GM10248 (cell line): ENCODE results near the gene CPED1.

ENCODE experiments used
- CTCF ChIA-PET: fragments of 300-600 bp; sonication (Branson Sonifier 250); formaldehyde crosslinking; extraction: SDS; loops from one replicate; lab custom pipeline; 2021; ENCODE audit warnings: antibody characterized with exemption; lab: Yijun Ruan, JAX
- POLR2A ChIA-PET: fragments of 350-650 bp; sonication (Branson Sonifier 250); formaldehyde crosslinking; extraction: SDS; loops from one replicate; lab custom pipeline; 2020; ENCODE audit warnings: antibody characterized with exemption; lab: Yijun Ruan, JAX
- DNase-seq: peaks from one replicate; pipeline ENCODE4 v3.0.0; 2012; ENCODE audit errors: extremely low spot score
- CTCF ChIP-seq: IDR thresholded peaks from 2 replicates; pipeline ENCODE4 v1.5.1; 2012; ENCODE audit warnings: mild to moderate bottlenecking, low read depth; ENCODE audit errors: extremely low read depth, missing control alignments, control extremely low read depth

The CPED1 gene

GRCh38 chr7:121262221-121262620 lies 273.7 kb downstream of the CPED1 start:
- ChIA-PET POLR2A (no interaction called here), CTCF (interaction anchor here (1.2 kb wide), 1 partner anchor 16 kb away, joined by 3 read pairs; no protein-coding TSS in a partner anchor)
- TF ChIP-seq CTCF, result no peak
- no peak for DNase-seq

- CTCF ChIA-PET, result interaction anchor here (1.2 to 1.5 kb wide), 3 partner anchors 12 to 55 kb away, joined by 3 to 4 read pairs (median 3); no protein-coding TSS in a partner anchor
- no peak for DNase-seq
- POLR2A ChIA-PET, result no interaction called here
- TF ChIP-seq CTCF, result no peak
These were observed 274.5 kb downstream of the CPED1 start for GRCh38 chr7:121262969-121263368.

GRCh38 chr7:121266307-121266894 lies 277.9 kb downstream of the CPED1 start:
- ChIA-PET CTCF (no interaction called here), POLR2A (no interaction called here)

GRCh38 chr7:121267612-121268011 lies 279.1 kb downstream of the CPED1 start:
- ChIA-PET POLR2A (no interaction called here), CTCF (no interaction called here)
- no peak for TF ChIP-seq CTCF
- no peak for DNase-seq

More at GRCh38 chr7:121266307-121266894, 277.9 kb downstream of the CPED1 start:
- no peak for DNase-seq
- TF ChIP-seq CTCF, result no peak

GRCh38 chr7:121269798-121270197 lies 281.3 kb downstream of the CPED1 start:
- TF ChIP-seq CTCF, result no peak
- ChIA-PET POLR2A (no interaction called here), CTCF (no interaction called here)

GRCh38 chr7:121271098-121271497 lies 282.6 kb downstream of the CPED1 start:
- POLR2A ChIA-PET, result no interaction called here
- CTCF ChIA-PET, result no interaction called here
- no peak for DNase-seq
- no peak for TF ChIP-seq CTCF

More at GRCh38 chr7:121269798-121270197, 281.3 kb downstream of the CPED1 start:
- no peak for DNase-seq
